Epithelial cell of proximal tubule (primary cell): ENCODE measurements around the gene TMEM163. TPM values are rescaled to one million over a fixed set of nuclear protein-coding genes. Genes with fewer than 3 reads are reported as not detected.

ENCODE experiments used
- DNase-seq: peaks from one replicate; pipeline ENCODE4 v3.0.0-alpha.2; 2011; ENCODE audit warnings: low read depth
- H3K4me3 ChIP-seq: 2 replicates; pipeline ENCODE4 v1.5.1; 2011; ENCODE audit warnings: low read depth, mild to moderate bottlenecking, low read length
- CTCF ChIP-seq: conservative IDR thresholded peaks from 2 replicates; pipeline ENCODE4 v1.5.1; 2012; ENCODE audit warnings: low read depth, mild to moderate bottlenecking, low read length
- total RNA-seq: library from RNA; depleted of rRNA; stranded (reverse); fragments of >200 nt; gene quantifications from 2 replicates; pipeline ENCODE4 v1.2.3, GENCODE V29; 2015

Gene TMEM163
- total RNA-seq, 1 donor from 2014 or later = 0.40 TPM

GRCh38 chr2:134586326-134586965, 132.4 kb downstream of the TMEM163 start:
- DNase-seq = no peak
- TF ChIP-seq CTCF = no peak

GRCh38 chr2:134583997-134584520, 134.7 kb downstream of the TMEM163 start:
- no peak for TF ChIP-seq CTCF
- no peak for DNase-seq
- no peak overlapping the region for H3K4me3 ChIP-seq

More at GRCh38 chr2:134586326-134586965, 132.4 kb downstream of the TMEM163 start:
- H3K4me3 ChIP-seq = no peak overlapping the region

GRCh38 chr2:134583462-134583861, 135.3 kb downstream of the TMEM163 start:
- no peak for TF ChIP-seq CTCF
- DNase-seq = no peak
- no peak overlapping the region for H3K4me3 ChIP-seq

- TF ChIP-seq CTCF = no peak
- DNase-seq = no peak
- no peak overlapping the region for H3K4me3 ChIP-seq
Observed at GRCh38 chr2:134582547-134582899, 136.3 kb downstream of the TMEM163 start.

- H3K4me3 ChIP-seq = no peak overlapping the region
- no peak for DNase-seq
- TF ChIP-seq CTCF = no peak
Observed at GRCh38 chr2:134581877-134582546, 136.8 kb downstream of the TMEM163 start.

GRCh38 chr2:134578316-134578715, 140.5 kb downstream of the TMEM163 start:
- TF ChIP-seq CTCF = no peak
- no peak for DNase-seq
- H3K4me3 ChIP-seq = no peak overlapping the region
